ENCODE results near the gene SMYD3. TPM values are rescaled to one million over a fixed set of nuclear protein-coding genes. Genes with fewer than 3 reads are reported as not detected.
"Not testable (repeated sequence)": the region's sequence is repeated elsewhere in the genome, so short reads cannot be mapped to it uniquely, and the experiment has no call there.

Gene SMYD3
- total and polyA plus RNA-seq, 10 of the 15 experiments (the other 5 are each of a cell fraction or from before 2014, with no cell fraction given), result 18.3 to 54.0 (median 24.8) TPM

DNA sequence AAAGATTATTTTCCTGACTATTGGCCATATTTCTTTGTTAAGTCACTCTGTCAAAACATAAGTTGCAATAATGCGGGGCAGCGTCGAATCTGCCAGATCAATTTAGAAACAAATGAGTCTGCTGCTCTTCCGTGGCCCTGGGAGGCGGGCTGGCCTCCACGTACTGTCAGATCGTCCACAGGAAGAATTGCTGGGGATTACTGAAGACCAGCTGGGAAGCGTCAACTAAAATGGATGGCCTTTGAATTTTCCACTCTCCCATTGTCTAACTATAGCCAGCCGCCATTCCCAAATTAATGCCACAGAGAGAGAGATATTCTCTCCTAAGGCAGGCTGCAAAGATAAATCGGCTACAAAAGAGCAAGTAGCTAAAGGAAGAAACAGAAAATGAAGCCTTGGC, 560.2 kb downstream of the SMYD3 start:
- Histone ChIP-seq H2AFZ (ENCODE audit: control insufficient read depth, low read depth, low read length) (no peak overlapping the region), H4K20me1 (ENCODE audit: control insufficient read depth, insufficient read depth) (no peaks in the 10 kb centered on the region), H3K27me3 (replicated peaks in 1 of 2; ENCODE audit: control insufficient read depth in 2 of 2, insufficient read depth in 2 of 2, low read length in 1 of 2) (no peaks in the 10 kb centered on the region), H3K9me3 (replicated peaks; ENCODE audit: control insufficient read depth, insufficient read depth, low read length) (peaks cover 5% of the 10 kb centered on the region; the same call in 2 of the 3 replicates), H3K4me3 (no peak overlapping the region), H3K4me1 (ENCODE audit: control insufficient read depth, insufficient read depth, low read length) (peaks cover 5% of the 10 kb centered on the region; the same call in 1 of the 2 replicates), H3K9ac (ENCODE audit: control insufficient read depth, insufficient read depth, low read length) (no peak overlapping the region), H3K4me2 (ENCODE audit: control insufficient read depth, insufficient read depth) (no peak overlapping the region), H3K27ac (ENCODE audit: control insufficient read depth, insufficient read depth) (no peak overlapping the region), H3K79me2 (ENCODE audit: control insufficient read depth, insufficient read depth, low read length) (no peaks in the 10 kb centered on the region), H3K36me3 (ENCODE audit: control insufficient read depth in 2 of 2, insufficient read depth in 2 of 2, low read length in 1 of 2) (no peaks in the 10 kb centered on the region; a peak in 1 of 4 replicates)
- ChIA-PET SMC1A (ENCODE audit: uncharacterized antibody, unreplicated experiment) (interaction anchor here (1.5 to 2.0 kb wide), 2 partner anchors 24 to 58 kb away, joined by 4 to 5 read pairs; no protein-coding TSS in a partner anchor), CTCF (no interaction called here), RAD21 (ENCODE audit: unreplicated experiment) (no interaction called here), POLR2A (no interaction called here)
- no peak for DNase-seq (ENCODE audit: low read depth, low spot score)
- no peak for FAIRE-seq
- ATAC-seq, result no peak
- no TSS peak for BruUV-seq (replicated peaks)
- 99% methylated on average over 10 of the region's 10 CpGs for WGBS (ENCODE audit: insufficient coverage, insufficient replicate concordance, low lambda C conversion rate, missing lambda C conversion rate)
- in situ Hi-C loops (cut with MboI), result no loop called here
- intact Hi-C loops (cut with micrococcal nuclease; ENCODE audit: unreplicated experiment), result no loop called here
- TF ChIP-seq ESRRA (IDR thresholded peaks at IDR 0.05; ENCODE audit: low read length), result no peak

GRCh38 chr1:245945136-245945535, 561.9 kb downstream of the SMYD3 start:
- H3K79me2 ChIP-seq (ENCODE audit: control insufficient read depth, insufficient read depth, low read length); intact Hi-C loops (cut with micrococcal nuclease; ENCODE audit: unreplicated experiment); H3K4me2 ChIP-seq (ENCODE audit: control insufficient read depth, insufficient read depth); H4K20me1 ChIP-seq (ENCODE audit: control insufficient read depth, insufficient read depth); H3K4me3 ChIP-seq; RAD21 ChIA-PET (ENCODE audit: unreplicated experiment); H3K9ac ChIP-seq (ENCODE audit: control insufficient read depth, insufficient read depth, low read length); CTCF ChIA-PET; H2AFZ ChIP-seq (ENCODE audit: control insufficient read depth, low read depth, low read length); ATAC-seq; H3K9me3 ChIP-seq (replicated peaks; ENCODE audit: control insufficient read depth, insufficient read depth, low read length); DNase-seq (ENCODE audit: low read depth, low spot score); H3K4me1 ChIP-seq (ENCODE audit: control insufficient read depth, insufficient read depth, low read length); H3K27ac ChIP-seq (ENCODE audit: control insufficient read depth, insufficient read depth); BruUV-seq (replicated peaks); POLR2A ChIA-PET; in situ Hi-C loops (cut with MboI); FAIRE-seq; H3K36me3 ChIP-seq (ENCODE audit: control insufficient read depth in 2 of 2, insufficient read depth in 2 of 2, low read length in 1 of 2); H3K27me3 ChIP-seq (replicated peaks in 1 of 2; ENCODE audit: control insufficient read depth in 2 of 2, insufficient read depth in 2 of 2, low read length in 1 of 2): not testable (repeated sequence)
- WGBS (ENCODE audit: insufficient coverage, insufficient replicate concordance, low lambda C conversion rate, missing lambda C conversion rate), result 100% methylated on average over 1 of the region's 1 CpG
- SMC1A ChIA-PET (ENCODE audit: uncharacterized antibody, unreplicated experiment), result interaction anchor here (1.6 kb wide), 1 partner anchor 14 kb away, joined by 3 read pairs; no protein-coding TSS in a partner anchor
